ENCODE results near the gene KYNU. TPM values are rescaled to one million over a fixed set of nuclear protein-coding genes. Genes with fewer than 3 reads are reported as not detected.

The KYNU gene
- total RNA-seq, 2 donors from 2014 or later, result 0.34 to 1.1 TPM

DNA sequence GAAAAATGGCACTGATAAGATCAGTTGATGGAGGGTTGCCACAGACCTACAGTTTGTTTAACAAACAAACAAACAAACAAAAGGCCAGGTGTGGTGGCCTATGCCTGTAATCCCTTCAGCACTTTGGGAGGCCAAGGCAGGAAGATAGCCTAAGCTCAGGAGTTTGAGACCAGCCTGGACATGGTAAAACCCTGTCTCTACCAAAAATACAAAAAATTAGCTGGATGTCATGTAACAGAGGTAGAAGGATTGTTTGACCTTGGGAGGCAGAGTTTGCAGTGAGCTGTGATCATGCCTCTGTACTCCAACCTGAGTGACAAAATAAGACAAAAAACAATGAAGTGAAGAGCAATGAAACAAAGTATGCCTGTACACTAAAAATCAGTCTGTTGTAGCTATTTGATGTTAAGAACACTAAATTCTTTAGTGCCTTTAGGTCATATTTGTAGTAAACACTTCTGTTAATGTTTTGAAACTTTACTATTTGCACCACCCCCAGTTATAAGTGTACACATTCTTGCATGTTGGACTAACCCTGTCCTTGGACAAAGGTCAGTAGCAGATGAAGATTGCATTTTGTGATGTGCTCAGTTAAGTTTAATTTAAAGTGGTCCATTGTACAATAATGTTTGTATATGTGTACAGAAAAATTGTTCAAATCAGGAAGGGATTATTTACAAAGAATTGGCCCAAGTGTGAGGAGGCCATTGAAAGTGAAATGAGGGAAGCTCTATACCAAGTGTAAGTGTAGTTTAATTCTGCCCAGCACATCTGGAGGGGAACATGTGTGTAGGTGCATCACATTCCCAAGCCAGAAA, 73.9 kb downstream of the KYNU start:
- Histone ChIP-seq H3K4me3 (no peak overlapping the region), H3K36me3 (no peaks in the 10 kb centered on the region), H3K27ac (no peak overlapping the region), H3K9me3 (no peaks in the 10 kb centered on the region), H3K4me1 (replicated peaks) (no peaks in the 10 kb centered on the region), H3K27me3 (replicated peaks; ENCODE audit: insufficient read depth) (no peaks in the 10 kb centered on the region)
- no peak for DNase-seq (ENCODE audit: low spot score)
- TF ChIP-seq POLR2A (IDR thresholded peaks at IDR 0.05), result no peak
- no peak for TF ChIP-seq POLR2AphosphoS5 (IDR thresholded peaks at IDR 0.05)
- TF ChIP-seq, protein P1, sequence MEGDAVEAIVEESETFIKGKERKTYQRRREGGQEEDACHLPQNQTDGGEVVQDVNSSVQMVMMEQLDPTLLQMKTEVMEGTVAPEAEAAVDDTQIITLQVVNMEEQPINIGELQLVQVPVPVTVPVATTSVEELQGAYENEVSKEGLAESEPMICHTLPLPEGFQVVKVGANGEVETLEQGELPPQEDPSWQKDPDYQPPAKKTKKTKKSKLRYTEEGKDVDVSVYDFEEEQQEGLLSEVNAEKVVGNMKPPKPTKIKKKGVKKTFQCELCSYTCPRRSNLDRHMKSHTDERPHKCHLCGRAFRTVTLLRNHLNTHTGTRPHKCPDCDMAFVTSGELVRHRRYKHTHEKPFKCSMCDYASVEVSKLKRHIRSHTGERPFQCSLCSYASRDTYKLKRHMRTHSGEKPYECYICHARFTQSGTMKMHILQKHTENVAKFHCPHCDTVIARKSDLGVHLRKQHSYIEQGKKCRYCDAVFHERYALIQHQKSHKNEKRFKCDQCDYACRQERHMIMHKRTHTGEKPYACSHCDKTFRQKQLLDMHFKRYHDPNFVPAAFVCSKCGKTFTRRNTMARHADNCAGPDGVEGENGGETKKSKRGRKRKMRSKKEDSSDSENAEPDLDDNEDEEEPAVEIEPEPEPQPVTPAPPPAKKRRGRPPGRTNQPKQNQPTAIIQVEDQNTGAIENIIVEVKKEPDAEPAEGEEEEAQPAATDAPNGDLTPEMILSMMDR (IDR thresholded peaks at IDR 0.05), result no peak
- intact Hi-C loops (cut with DNase I), result no loop called here

DNA sequence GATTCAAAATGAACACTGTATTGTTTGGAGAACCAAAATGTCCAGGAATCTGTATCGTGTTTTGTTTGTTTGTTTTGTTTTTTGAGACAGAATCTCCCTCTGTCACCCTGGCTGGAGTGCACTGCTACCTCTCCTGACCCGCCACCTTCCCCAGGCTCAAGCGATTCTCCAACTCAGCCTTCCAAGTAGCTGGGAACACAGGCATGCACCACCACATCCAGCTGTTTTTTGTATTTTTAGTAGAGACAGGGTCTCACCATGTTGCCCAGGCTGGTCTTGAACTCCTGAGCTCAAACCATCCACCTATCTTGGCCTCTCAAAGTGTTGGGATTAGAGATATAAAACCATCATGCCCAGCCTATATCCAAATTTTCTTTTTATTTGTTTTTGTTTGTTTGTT, 74.6 kb downstream of the KYNU start:
- no peak overlapping the region for H3K27ac ChIP-seq
- no peak overlapping the region for H3K4me3 ChIP-seq
- no peaks in the 10 kb centered on the region for H3K36me3 ChIP-seq
- H3K27me3 ChIP-seq (replicated peaks; ENCODE audit: insufficient read depth), result no peaks in the 10 kb centered on the region
- TF ChIP-seq POLR2A (IDR thresholded peaks at IDR 0.05) (no peak), POLR2AphosphoS5 (IDR thresholded peaks at IDR 0.05) (no peak)
- TF ChIP-seq, protein P1 (IDR thresholded peaks at IDR 0.05), result no peak
- 87% methylated on average over 3 of the region's 3 CpGs for WGBS
- intact Hi-C loops (cut with DNase I), result no loop called here
- H3K4me1 ChIP-seq (replicated peaks), result no peaks in the 10 kb centered on the region
- no peaks in the 10 kb centered on the region for H3K9me3 ChIP-seq
- DNase-seq (ENCODE audit: low spot score), result no peak

DNA sequence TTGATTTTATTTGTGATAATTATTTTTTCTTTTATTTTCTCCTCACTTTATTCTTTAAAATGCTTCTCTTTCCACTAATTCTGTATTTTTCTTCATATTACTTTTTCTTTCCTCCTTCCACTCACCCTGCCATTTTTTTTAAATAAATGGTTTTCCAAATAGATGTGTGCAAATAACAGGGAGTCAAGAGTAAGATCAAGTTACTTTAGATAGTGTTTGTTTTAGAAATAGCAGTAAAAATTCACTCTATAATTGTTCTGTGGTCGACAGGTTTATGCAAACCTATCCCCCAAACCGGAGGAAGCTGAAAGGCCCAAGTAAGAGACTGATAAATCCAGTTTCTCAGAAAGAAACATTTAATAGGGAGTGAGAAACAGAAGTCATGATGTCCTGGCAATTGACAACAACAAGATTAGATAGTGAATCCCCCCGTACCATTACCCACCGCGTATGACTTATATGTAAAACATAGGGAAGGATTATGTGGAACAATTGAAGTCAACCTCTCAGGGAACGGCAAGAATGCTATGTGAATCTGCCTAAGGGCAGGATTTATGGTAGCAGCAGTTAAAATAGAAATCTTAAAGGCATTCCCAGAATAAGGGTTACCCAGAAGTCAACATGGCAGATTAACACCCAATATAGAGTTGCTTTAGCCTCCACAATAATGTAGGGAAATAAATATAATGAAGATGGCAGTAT, 75.5 kb downstream of the KYNU start:
- intact Hi-C loops (cut with DNase I), result no loop called here

DNA sequence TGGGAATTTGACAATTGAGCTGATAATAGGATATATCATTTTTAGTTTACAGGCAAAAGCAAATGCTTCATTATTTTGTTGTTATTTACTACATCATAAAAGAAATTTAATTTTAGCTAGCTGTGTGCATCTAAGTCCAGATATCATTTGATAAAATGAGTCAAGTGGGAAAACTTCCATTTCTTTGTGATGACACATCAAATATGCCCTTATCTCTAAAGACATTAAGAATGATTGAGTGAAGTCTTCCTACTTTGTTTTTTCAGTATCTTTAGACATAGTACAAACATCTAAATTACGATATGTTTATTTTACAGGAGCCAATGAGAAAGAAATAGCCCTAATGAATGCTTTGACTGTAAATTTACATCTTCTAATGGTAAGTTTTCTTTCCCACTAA, 77.0 kb downstream of the KYNU start:
- intact Hi-C loops (cut with DNase I), result no loop called here
- WGBS, result 91% methylated on average over 1 of the region's 1 CpG

More for the DNA sequence above, 75.5 kb downstream of the KYNU start:
- TF ChIP-seq POLR2A (IDR thresholded peaks at IDR 0.05), result no peak
- TF ChIP-seq, protein P1 (IDR thresholded peaks at IDR 0.05), result no peak
- no peak for DNase-seq (ENCODE audit: low spot score)
- Histone ChIP-seq H3K27me3 (replicated peaks; ENCODE audit: insufficient read depth) (no peaks in the 10 kb centered on the region), H3K4me3 (no peak overlapping the region), H3K27ac (no peak overlapping the region), H3K36me3 (no peaks in the 10 kb centered on the region), H3K4me1 (replicated peaks) (no peaks in the 10 kb centered on the region), H3K9me3 (no peaks in the 10 kb centered on the region)
- WGBS, result 15% methylated on average over 6 of the region's 6 CpGs

More for the DNA sequence above, 77.0 kb downstream of the KYNU start:
- Histone ChIP-seq H3K36me3 (no peaks in the 10 kb centered on the region), H3K4me3 (no peak overlapping the region), H3K9me3 (no peaks in the 10 kb centered on the region), H3K27ac (no peak overlapping the region), H3K27me3 (replicated peaks; ENCODE audit: insufficient read depth) (no peaks in the 10 kb centered on the region), H3K4me1 (replicated peaks) (no peaks in the 10 kb centered on the region)
- TF ChIP-seq, protein P1 (IDR thresholded peaks at IDR 0.05), result no peak
- TF ChIP-seq POLR2AphosphoS5 (IDR thresholded peaks at IDR 0.05), result no peak
- TF ChIP-seq POLR2A (IDR thresholded peaks at IDR 0.05), result no peak
- no peak for DNase-seq (ENCODE audit: low spot score)
